A549 (cell line): ENCODE data around the gene ST8SIA1. TPM values are rescaled to one million over a fixed set of nuclear protein-coding genes. Genes with fewer than 3 reads are reported as not detected.

Experiments
- ATAC-seq, 2 experiments: fragments of 200-7000 bp in 1 of 2; fragments of >200 bp in 1 of 2; cut with Nextera tagmentation in 1 of 2; cut with Tn5 transposase in 1 of 2; 3 replicates each; pipeline versions ENCODE4 v1.8.0 to v1.9.1; 2018 to 2020; ENCODE audit warnings: mild to moderate bottlenecking in 1 of 2, moderate library complexity in 1 of 2
- CTCF ChIA-PET: fragments of 300-600 bp; sonication (Branson Sonifier 250); formaldehyde crosslinking; extraction: SDS; loops from one replicate; lab custom pipeline; 2021; ENCODE audit warnings: antibody characterized with exemption, inconsistent platforms; lab: Yijun Ruan, JAX
- POLR2A ChIA-PET: fragments of 350-600 bp; formaldehyde crosslinking; extraction: SDS; loops from one replicate; lab custom pipeline; 2021; ENCODE audit warnings: antibody characterized with exemption, inconsistent platforms; lab: Yijun Ruan, JAX
- DNase-seq, 2 experiments: peaks; one replicate each; pipeline versions ENCODE4 v3.0.0 to v3.0.0-alpha.2; 2011 to 2016; ENCODE audit warnings: low read depth in 1 of 2, low spot score in 1 of 2
- FAIRE-seq: peaks from 2 replicates; lab custom pipeline; 2011; peaks lifted over from hg19 to GRCh38; lab: Jason Lieb, UNC
- H3K27ac ChIP-seq, 2 experiments: fragments of >200 bp; sonication (Bioruptor Twin); formaldehyde crosslinking; 3 replicates each; pipeline ENCODE4 v1.5.1; 2016 to 2017
- H3K4me1 ChIP-seq: fragments of >200 bp; sonication (Bioruptor Twin); formaldehyde crosslinking; 3 replicates; pipeline ENCODE4 v1.6.1; 2016
- H3K4me2 ChIP-seq: fragments of >200 bp; sonication (Bioruptor Twin); formaldehyde crosslinking; 3 replicates; pipeline ENCODE4 v1.6.1; 2016
- H3K4me3 ChIP-seq: fragments of >200 bp; sonication (Bioruptor Twin); formaldehyde crosslinking; 3 replicates; pipeline ENCODE4 v1.5.1; 2016
- H3K9me3 ChIP-seq: fragments of >200 bp; sonication (Bioruptor Twin); formaldehyde crosslinking; 3 replicates; pipeline ENCODE4 v1.6.1; 2016
- CBX8 ChIP-seq: fragments of 200-600 bp; sonication (generic); IDR thresholded peaks from 2 replicates; pipeline ENCODE4 v1.6.1; 2016
- CEBPB ChIP-seq, 2 experiments: fragments of >200 bp in 1 of 2; sonication (Bioruptor Twin) in 1 of 2; formaldehyde crosslinking in 1 of 2; IDR thresholded peaks; 2 replicates each; pipeline ENCODE4 v1.6.1; 2012 to 2016
- CHD4 ChIP-seq: fragments of 200-600 bp; sonication (generic); IDR thresholded peaks from 2 replicates; pipeline ENCODE4 v1.6.1; 2016; ENCODE audit warnings: antibody characterized with exemption, mild to moderate bottlenecking, borderline replicate concordance
- EHF ChIP-seq: fragments of 250-450 bp; sonication (Bioruptor Pico); IDR thresholded peaks from 2 replicates; pipeline ENCODE4 v1.5.0; 2020; ENCODE audit warnings: mild to moderate bottlenecking
- EP300 ChIP-seq, 2 experiments: fragments of >200 bp; sonication (Bioruptor Twin); formaldehyde crosslinking; IDR thresholded peaks; 2 replicates in 1 of 2; 3 replicates in 1 of 2; pipeline ENCODE4 v1.6.1; 2016 to 2017
- FOXS1 ChIP-seq: fragments of 250-450 bp; sonication (Bioruptor Pico); IDR thresholded peaks from 2 replicates; pipeline ENCODE4 v1.5.0; 2020; ENCODE audit warnings: mild to moderate bottlenecking, moderate library complexity
- GATA3 ChIP-seq: IDR thresholded peaks from 2 replicates; pipeline ENCODE4 v1.6.1; 2012; ENCODE audit warnings: borderline replicate concordance
- HDAC2 ChIP-seq: fragments of 200-600 bp; sonication (generic); IDR thresholded peaks from 2 replicates; pipeline ENCODE4 v1.6.1; 2016
- HEYL ChIP-seq: fragments of 250-450 bp; sonication (Bioruptor Pico); IDR thresholded peaks from 2 replicates; pipeline ENCODE4 v1.8.0; 2021; ENCODE audit warnings: mild to moderate bottlenecking, moderate library complexity
- HOXA7 ChIP-seq: fragments of 250-450 bp; sonication (Bioruptor Pico); IDR thresholded peaks from 2 replicates; pipeline ENCODE4 v1.5.0; 2020; ENCODE audit warnings: mild to moderate bottlenecking, moderate library complexity
- MAZ ChIP-seq: fragments of 150-350 bp; IDR thresholded peaks from 2 replicates; pipeline ENCODE4 v1.6.1; 2014; ENCODE audit warnings: antibody characterized with exemption, low read depth, low read length, borderline replicate concordance
- NFE2L2 ChIP-seq: fragments of 150-350 bp; conservative IDR thresholded peaks from 2 replicates; pipeline ENCODE4 v1.6.1; 2014; ENCODE audit warnings: low read length
- RNF2 ChIP-seq: fragments of 200-600 bp; sonication (generic); IDR thresholded peaks from 2 replicates; pipeline ENCODE4 v1.6.1; 2016; ENCODE audit warnings: low read depth, mild to moderate bottlenecking, antibody characterized with exemption, moderate library complexity, borderline replicate concordance
- TFCP2L1 ChIP-seq: fragments of 250-450 bp; sonication (Bioruptor Pico); IDR thresholded peaks from 2 replicates; pipeline ENCODE4 v1.5.0; 2021; ENCODE audit warnings: mild to moderate bottlenecking
- WGBS: methylation state at CpG from one replicate; pipeline ENCODE4 v1.1.6; 2017; ENCODE audit errors: missing lambda C conversion rate; 5-methylcytosine and 5-hydroxymethylcytosine counted together
- polyA plus RNA-seq, 4 experiments: library from polyadenylated mRNA; depleted of rRNA in 3 of 4; stranded (reverse); fragments of >200 nt; fragmentation: RNase III in 1 of 4; extraction: RNeasy Plus Mini Kit Qiagen cat#74134 plus additional on column Dnase treatment in 1 of 4; gene quantifications; 2 replicates in 3 of 4; 3 replicates in 1 of 4; pipeline ENCODE4 v1.2.3, GENCODE V29; 2011 to 2017
- TF ChIP-seq, protein P1 (sequence below): fragments of 150-350 bp; IDR thresholded peaks from 2 replicates; pipeline ENCODE4 v1.6.1; 2014; ENCODE audit warnings: low read depth, mild to moderate bottlenecking, low read length
- TF ChIP-seq, protein P2 (sequence below): fragments of 200-600 bp; sonication (generic); IDR thresholded peaks from 2 replicates; pipeline ENCODE4 v1.6.1; 2016; ENCODE audit warnings: antibody characterized with exemption, mild to moderate bottlenecking, moderate library complexity
- TF ChIP-seq, protein P3 (sequence below): fragments of 450-650 bp; IDR thresholded peaks from 2 replicates; pipeline ENCODE4 v1.6.1; 2014; ENCODE audit warnings: antibody characterized with exemption

The ST8SIA1 gene
- polyA plus RNA-seq, 2 of the 4 experiments (the other 2 are of a cell fraction): 0.41 to 1.1 TPM

DNA sequence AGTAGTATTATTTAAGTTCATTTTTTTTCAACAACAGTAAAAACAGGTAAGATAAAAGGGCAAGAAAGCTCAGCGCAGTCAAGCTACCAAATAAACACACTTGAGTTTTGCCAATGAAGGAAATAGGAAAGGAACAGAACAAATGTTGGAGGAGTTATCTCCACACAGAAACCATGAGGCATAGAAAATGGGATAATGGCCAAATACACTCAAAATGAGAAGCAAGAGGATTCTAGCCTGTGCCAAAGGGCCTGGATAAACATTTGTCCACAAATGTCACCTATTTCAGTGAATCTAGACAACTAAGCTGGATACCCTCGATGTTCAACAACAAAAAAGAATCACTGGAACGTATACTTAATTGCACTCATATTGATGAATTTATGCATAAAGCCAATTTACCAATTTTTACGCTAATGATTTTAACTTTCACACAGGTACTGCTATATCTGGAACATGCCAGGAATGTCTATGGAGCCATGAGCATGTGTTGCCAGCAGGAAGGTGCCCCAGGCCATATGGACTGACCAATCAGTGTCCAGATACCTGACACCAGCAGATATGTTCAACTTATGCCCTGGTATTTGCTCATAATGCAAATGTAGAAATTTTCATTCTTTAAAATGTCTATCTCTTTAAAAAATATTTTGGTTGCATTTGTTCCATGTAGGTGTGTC is 21.1 kb downstream of the ST8SIA1 start:
- CTCF ChIA-PET: interaction anchor here (0.7 to 1.4 kb wide), 5 partner anchors 9 to 102 kb away, joined by 3 to 6 read pairs (median 3); no protein-coding TSS in a partner anchor

DNA sequence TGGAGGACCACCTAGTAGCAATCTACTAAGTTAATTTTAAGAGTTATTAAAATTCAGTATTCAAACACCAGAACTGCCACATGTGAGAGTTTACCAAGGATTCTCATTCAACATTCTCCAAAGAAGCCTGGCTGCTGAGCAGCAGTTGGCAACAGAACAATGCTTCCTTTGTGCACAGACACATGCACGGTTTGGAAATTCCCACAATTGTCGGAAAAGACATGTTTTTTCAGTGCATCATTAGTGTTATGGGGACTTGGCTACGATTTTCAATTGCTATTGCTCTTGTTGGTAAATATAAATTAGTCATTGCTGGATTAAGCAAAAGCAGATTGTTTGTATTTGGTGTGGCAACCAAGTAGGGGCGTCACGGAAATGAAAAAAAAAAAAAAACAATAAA is 22.2 kb downstream of the ST8SIA1 start:
- POLR2A ChIA-PET: no interaction called here

More for the DNA sequence above, 21.1 kb downstream of the ST8SIA1 start:
- TF ChIP-seq CEBPB (IDR thresholded peaks at IDR 0.05): no peak
- Histone ChIP-seq H3K4me1 (no peaks in the 10 kb centered on the region), H3K4me2 (no peak overlapping the region), H3K27ac (no peak overlapping the region), H3K4me3 (no peak overlapping the region), H3K9me3 (no peaks in the 10 kb centered on the region)
- ATAC-seq: no peak
- DNase-seq: no peak
- no peak for FAIRE-seq
- POLR2A ChIA-PET: no interaction called here
- WGBS: 60% methylated on average over 4 of the region's 4 CpGs

DNA sequence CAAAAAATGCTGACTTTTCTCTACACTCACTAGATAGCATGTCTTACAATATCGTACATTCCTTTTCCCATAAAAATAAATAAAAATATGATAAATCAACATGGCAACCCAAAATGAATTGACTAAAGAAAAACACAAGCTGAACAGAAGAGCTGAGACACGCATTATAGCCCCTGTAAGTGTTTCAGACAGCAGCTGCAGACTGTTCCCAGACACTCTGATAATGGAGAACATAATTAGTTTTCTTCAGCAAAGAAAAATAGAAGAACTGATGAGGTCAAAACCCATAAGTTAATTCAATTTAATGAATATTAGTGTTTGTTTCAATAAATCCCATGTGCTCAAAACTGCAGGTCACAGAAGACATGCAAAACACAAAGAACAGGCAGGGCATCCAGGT is 23.8 kb downstream of the ST8SIA1 start:
- no peak overlapping the region for H3K27ac ChIP-seq
- ATAC-seq (no peak), DNase-seq (no peak), FAIRE-seq (no peak)
- WGBS: 55% methylated on average over 2 of the region's 2 CpGs
- no peak overlapping the region for H3K4me2 ChIP-seq
- no peak for TF ChIP-seq NFE2L2
- no peak for TF ChIP-seq HEYL
- TF ChIP-seq CHD4: no peak
- TF ChIP-seq CBX8: no peak
- TF ChIP-seq GATA3: no peak
- no peaks in the 10 kb centered on the region for H3K4me1 ChIP-seq
- H3K9me3 ChIP-seq: no peaks in the 10 kb centered on the region
- CTCF ChIA-PET: interaction anchor here (1.0 kb wide), 1 partner anchor 24 kb away, joined by 3 read pairs; no protein-coding TSS in a partner anchor
- H3K4me3 ChIP-seq: no peak overlapping the region
- POLR2A ChIA-PET: no interaction called here

More for the DNA sequence above, 22.2 kb downstream of the ST8SIA1 start:
- no peaks in the 10 kb centered on the region for H3K9me3 ChIP-seq
- no peak overlapping the region for H3K4me2 ChIP-seq
- no peak overlapping the region for H3K27ac ChIP-seq
- CTCF ChIA-PET: interaction anchor here (0.9 to 1.4 kb wide), 3 partner anchors 10 to 36 kb away, joined by 3 to 6 read pairs (median 3); no protein-coding TSS in a partner anchor
- WGBS: 16% methylated on average over 5 of the region's 5 CpGs
- TF ChIP-seq, protein P1, sequence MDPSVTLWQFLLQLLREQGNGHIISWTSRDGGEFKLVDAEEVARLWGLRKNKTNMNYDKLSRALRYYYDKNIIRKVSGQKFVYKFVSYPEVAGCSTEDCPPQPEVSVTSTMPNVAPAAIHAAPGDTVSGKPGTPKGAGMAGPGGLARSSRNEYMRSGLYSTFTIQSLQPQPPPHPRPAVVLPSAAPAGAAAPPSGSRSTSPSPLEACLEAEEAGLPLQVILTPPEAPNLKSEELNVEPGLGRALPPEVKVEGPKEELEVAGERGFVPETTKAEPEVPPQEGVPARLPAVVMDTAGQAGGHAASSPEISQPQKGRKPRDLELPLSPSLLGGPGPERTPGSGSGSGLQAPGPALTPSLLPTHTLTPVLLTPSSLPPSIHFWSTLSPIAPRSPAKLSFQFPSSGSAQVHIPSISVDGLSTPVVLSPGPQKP: no peak
- TF ChIP-seq MAZ (no peak), HOXA7 (CRISPR knock-in tag) (no peak), EHF (CRISPR knock-in tag) (no peak), CBX8 (no peak), CHD4 (no peak), FOXS1 (no peak), HDAC2 (no peak), EP300 (IDR thresholded peaks at IDR 0.05) (no peak), TFCP2L1 (CRISPR knock-in tag) (no peak), NFE2L2 (no peak), RNF2 (no peak)
- TF ChIP-seq, protein P2, sequence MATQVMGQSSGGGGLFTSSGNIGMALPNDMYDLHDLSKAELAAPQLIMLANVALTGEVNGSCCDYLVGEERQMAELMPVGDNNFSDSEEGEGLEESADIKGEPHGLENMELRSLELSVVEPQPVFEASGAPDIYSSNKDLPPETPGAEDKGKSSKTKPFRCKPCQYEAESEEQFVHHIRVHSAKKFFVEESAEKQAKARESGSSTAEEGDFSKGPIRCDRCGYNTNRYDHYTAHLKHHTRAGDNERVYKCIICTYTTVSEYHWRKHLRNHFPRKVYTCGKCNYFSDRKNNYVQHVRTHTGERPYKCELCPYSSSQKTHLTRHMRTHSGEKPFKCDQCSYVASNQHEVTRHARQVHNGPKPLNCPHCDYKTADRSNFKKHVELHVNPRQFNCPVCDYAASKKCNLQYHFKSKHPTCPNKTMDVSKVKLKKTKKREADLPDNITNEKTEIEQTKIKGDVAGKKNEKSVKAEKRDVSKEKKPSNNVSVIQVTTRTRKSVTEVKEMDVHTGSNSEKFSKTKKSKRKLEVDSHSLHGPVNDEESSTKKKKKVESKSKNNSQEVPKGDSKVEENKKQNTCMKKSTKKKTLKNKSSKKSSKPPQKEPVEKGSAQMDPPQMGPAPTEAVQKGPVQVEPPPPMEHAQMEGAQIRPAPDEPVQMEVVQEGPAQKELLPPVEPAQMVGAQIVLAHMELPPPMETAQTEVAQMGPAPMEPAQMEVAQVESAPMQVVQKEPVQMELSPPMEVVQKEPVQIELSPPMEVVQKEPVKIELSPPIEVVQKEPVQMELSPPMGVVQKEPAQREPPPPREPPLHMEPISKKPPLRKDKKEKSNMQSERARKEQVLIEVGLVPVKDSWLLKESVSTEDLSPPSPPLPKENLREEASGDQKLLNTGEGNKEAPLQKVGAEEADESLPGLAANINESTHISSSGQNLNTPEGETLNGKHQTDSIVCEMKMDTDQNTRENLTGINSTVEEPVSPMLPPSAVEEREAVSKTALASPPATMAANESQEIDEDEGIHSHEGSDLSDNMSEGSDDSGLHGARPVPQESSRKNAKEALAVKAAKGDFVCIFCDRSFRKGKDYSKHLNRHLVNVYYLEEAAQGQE: no peak
- TF ChIP-seq, protein P3, sequence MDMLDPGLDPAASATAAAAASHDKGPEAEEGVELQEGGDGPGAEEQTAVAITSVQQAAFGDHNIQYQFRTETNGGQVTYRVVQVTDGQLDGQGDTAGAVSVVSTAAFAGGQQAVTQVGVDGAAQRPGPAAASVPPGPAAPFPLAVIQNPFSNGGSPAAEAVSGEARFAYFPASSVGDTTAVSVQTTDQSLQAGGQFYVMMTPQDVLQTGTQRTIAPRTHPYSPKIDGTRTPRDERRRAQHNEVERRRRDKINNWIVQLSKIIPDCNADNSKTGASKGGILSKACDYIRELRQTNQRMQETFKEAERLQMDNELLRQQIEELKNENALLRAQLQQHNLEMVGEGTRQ: no peak
- no peak overlapping the region for H3K4me3 ChIP-seq
- FAIRE-seq (no peak), ATAC-seq (no peak), DNase-seq (peak in 1 of 2 experiments; percentile 52)
- no peaks in the 10 kb centered on the region for H3K4me1 ChIP-seq
